Amygdala (tissue), 56 donors: ENCODE measurements around the gene CNTNAP2.
"Not testable (repeated sequence)": the region's sequence is repeated elsewhere in the genome, so short reads cannot be mapped to it uniquely, and the experiment has no call there.

Source experiments
- DNase-seq, 56 donors: peaks; one replicate each; lab custom pipeline; 2025; lab: John Stamatoyannopoulos, UW

CNTNAP2 gene

GRCh38 chr7:148461392-148462179, 2345.0 kb downstream of the CNTNAP2 start:
- no peak for DNase-seq

- not testable (repeated sequence) for DNase-seq
Observed at GRCh38 chr7:148462774-148463173, 2346.2 kb downstream of the CNTNAP2 start.

GRCh38 chr7:148463210-148463609, 2346.6 kb downstream of the CNTNAP2 start:
- DNase-seq, result no peak

GRCh38 chr7:148464947-148465346, 2348.3 kb downstream of the CNTNAP2 start:
- no peak for DNase-seq

- not testable (repeated sequence) for DNase-seq
Observed at GRCh38 chr7:148465441-148465840, 2348.8 kb downstream of the CNTNAP2 start.

GRCh38 chr7:148466120-148466519, 2349.5 kb downstream of the CNTNAP2 start:
- no peak for DNase-seq

- no peak for DNase-seq
Observed at GRCh38 chr7:148468700-148469098, 2352.1 kb downstream of the CNTNAP2 start.
